Parathyroid adenoma (tissue), 2 donors: ENCODE data around the gene MRPL18.

Experiments
- H2AFZ ChIP-seq: fragments of 300-600 bp; sonication (generic); one replicate; pipeline ENCODE4 v1.7.0; 2017; ENCODE audit warnings: antibody characterized with exemption, mild to moderate bottlenecking
- H3K27ac ChIP-seq: fragments of 300-600 bp; sonication (generic); one replicate; pipeline ENCODE4 v1.7.0; 2017
- H3K27me3 ChIP-seq: fragments of 300-600 bp; sonication (generic); one replicate; pipeline ENCODE4 v1.7.0; 2017; ENCODE audit warnings: low read length; ENCODE audit not compliant: control insufficient read depth, insufficient read depth
- H3K36me3 ChIP-seq: fragments of 300-600 bp; sonication (generic); one replicate; pipeline ENCODE4 v1.7.0; 2017; ENCODE audit warnings: low read length; ENCODE audit not compliant: control insufficient read depth, insufficient read depth
- H3K4me1 ChIP-seq: fragments of 300-600 bp; sonication (generic); one replicate; pipeline ENCODE4 v1.7.0; 2017; ENCODE audit warnings: control low read depth
- H3K4me2 ChIP-seq: fragments of 300-600 bp; sonication (generic); one replicate; pipeline ENCODE4 v1.7.0; 2017; ENCODE audit warnings: low read length
- H3K4me3 ChIP-seq: fragments of 300-600 bp; sonication (generic); one replicate; pipeline ENCODE4 v1.7.0; 2017; ENCODE audit warnings: low read depth, low read length
- H3K79me2 ChIP-seq: fragments of 300-600 bp; sonication (generic); one replicate; pipeline ENCODE4 v1.7.0; 2017; ENCODE audit warnings: control low read depth
- H3K9ac ChIP-seq: fragments of 300-600 bp; sonication (generic); one replicate; pipeline ENCODE4 v1.7.0; 2017; ENCODE audit warnings: mild to moderate bottlenecking
- H3K9me3 ChIP-seq: fragments of 300-600 bp; sonication (generic); one replicate; pipeline ENCODE4 v1.7.0; 2017; ENCODE audit warnings: low read length; ENCODE audit not compliant: control insufficient read depth
- TF ChIP-seq, protein P1 (sequence below): fragments of 300-600 bp; sonication (generic); IDR thresholded peaks from one replicate; pipeline ENCODE4 v1.7.0; 2017; ENCODE audit warnings: antibody characterized with exemption, mild to moderate bottlenecking
- donor health status: primary hyperparathyroidism.

MRPL18 gene

DNA sequence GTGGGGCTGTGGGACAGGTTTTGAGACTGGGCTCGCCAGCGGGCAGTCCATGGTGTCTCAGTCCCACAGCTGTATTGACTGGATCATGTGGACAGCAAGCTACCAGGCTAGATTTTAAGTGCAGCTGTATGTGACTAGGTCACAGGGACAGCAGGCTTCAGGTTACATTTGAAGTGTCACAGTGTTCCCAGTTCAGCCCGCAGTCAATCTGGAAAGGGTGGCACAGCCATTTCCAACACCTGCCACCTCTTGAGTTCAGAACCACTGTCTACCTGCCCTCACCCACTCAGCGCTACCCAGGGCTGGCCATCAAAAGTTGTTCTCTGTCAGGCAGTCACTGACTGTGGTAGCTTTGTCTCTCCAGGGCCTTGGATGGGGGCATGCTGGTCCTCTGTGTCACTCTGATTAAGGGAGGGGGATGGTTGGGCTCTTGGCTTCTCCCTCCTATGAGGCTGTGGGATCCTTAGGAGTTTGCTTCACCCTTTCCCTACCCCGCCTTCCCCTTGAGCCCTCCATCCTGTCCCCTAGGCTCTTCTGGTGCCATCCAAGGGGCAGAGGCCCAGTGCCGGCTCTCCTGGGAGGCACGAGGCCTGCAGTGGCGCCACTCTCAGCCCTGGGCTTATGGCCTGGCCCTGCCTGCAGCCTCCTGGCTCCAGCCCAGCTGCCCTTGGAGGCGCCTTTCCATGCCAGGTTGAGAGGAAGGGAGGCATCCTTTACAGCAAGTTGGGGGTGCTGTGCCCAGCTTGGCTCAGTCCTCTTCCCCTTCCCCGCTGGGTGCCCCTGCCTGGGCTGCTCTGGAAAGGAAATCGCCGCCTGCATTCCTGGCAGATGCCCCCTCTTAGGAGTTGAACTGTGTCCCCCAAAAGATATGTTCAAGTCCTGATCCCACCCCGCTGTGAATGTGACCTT lies 54.7 kb downstream of the MRPL18 start:
- no peaks in the 10 kb centered on the region for H3K79me2 ChIP-seq
- H3K9me3 ChIP-seq: no peaks in the 10 kb centered on the region
- no peaks in the 10 kb centered on the region for H3K27me3 ChIP-seq
- no peak overlapping the region for H3K27ac ChIP-seq
- no peak overlapping the region for H3K4me3 ChIP-seq
- H3K4me2 ChIP-seq: no peak overlapping the region
- no peak overlapping the region for H3K9ac ChIP-seq
- TF ChIP-seq, protein P1, sequence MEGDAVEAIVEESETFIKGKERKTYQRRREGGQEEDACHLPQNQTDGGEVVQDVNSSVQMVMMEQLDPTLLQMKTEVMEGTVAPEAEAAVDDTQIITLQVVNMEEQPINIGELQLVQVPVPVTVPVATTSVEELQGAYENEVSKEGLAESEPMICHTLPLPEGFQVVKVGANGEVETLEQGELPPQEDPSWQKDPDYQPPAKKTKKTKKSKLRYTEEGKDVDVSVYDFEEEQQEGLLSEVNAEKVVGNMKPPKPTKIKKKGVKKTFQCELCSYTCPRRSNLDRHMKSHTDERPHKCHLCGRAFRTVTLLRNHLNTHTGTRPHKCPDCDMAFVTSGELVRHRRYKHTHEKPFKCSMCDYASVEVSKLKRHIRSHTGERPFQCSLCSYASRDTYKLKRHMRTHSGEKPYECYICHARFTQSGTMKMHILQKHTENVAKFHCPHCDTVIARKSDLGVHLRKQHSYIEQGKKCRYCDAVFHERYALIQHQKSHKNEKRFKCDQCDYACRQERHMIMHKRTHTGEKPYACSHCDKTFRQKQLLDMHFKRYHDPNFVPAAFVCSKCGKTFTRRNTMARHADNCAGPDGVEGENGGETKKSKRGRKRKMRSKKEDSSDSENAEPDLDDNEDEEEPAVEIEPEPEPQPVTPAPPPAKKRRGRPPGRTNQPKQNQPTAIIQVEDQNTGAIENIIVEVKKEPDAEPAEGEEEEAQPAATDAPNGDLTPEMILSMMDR: no peak
- H3K4me1 ChIP-seq: no peaks in the 10 kb centered on the region
- H3K36me3 ChIP-seq: no peaks in the 10 kb centered on the region
- H2AFZ ChIP-seq: no peak overlapping the region
